ENCODE measurements around the gene ZNF575. TPM values are rescaled to one million over a fixed set of nuclear protein-coding genes. Genes with fewer than 3 reads are reported as not detected.

Gene ZNF575
- total and polyA plus RNA-seq, 10 of the 15 experiments (the other 5 are each of a cell fraction or from before 2014, with no cell fraction given) = 0.18 to 2.8 (median 0.75) TPM

GRCh38 chr19:43554317-43554895 is 21.4 kb downstream of the ZNF575 start (continued):
- TF ChIP-seq, protein P1, sequence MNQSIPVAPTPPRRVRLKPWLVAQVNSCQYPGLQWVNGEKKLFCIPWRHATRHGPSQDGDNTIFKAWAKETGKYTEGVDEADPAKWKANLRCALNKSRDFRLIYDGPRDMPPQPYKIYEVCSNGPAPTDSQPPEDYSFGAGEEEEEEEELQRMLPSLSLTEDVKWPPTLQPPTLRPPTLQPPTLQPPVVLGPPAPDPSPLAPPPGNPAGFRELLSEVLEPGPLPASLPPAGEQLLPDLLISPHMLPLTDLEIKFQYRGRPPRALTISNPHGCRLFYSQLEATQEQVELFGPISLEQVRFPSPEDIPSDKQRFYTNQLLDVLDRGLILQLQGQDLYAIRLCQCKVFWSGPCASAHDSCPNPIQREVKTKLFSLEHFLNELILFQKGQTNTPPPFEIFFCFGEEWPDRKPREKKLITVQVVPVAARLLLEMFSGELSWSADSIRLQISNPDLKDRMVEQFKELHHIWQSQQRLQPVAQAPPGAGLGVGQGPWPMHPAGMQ (IDR thresholded peaks at IDR 0.05; ENCODE audit: borderline replicate concordance) = no peak
- TF ChIP-seq NR2C2 (IDR thresholded peaks at IDR 0.05; ENCODE audit: borderline replicate concordance, control insufficient read depth, insufficient read length, low read depth) = no peak

GRCh38 chr19:43555185-43555770 is 22.3 kb downstream of the ZNF575 start:
- Histone ChIP-seq H3K4me2 (ENCODE audit: control insufficient read depth, insufficient read depth) (no peak overlapping the region), H4K20me1 (ENCODE audit: control insufficient read depth, insufficient read depth) (no peaks in the 10 kb centered on the region), H3K79me2 (ENCODE audit: control insufficient read depth, insufficient read depth, low read length) (no peaks in the 10 kb centered on the region), H2AFZ (ENCODE audit: control insufficient read depth, low read depth, low read length) (no peak overlapping the region), H3K4me1 (ENCODE audit: control insufficient read depth, insufficient read depth, low read length) (no peaks in the 10 kb centered on the region), H3K27ac (ENCODE audit: control insufficient read depth, insufficient read depth) (no peak overlapping the region), H3K9me3 (replicated peaks; ENCODE audit: control insufficient read depth, insufficient read depth, low read length) (no peaks in the 10 kb centered on the region), H3K9ac (ENCODE audit: control insufficient read depth, insufficient read depth, low read length) (no peak overlapping the region), H3K27me3 (replicated peaks in 1 of 2; ENCODE audit: control insufficient read depth in 2 of 2, insufficient read depth in 2 of 2, low read length in 1 of 2) (no peaks in the 10 kb centered on the region), H3K4me3 (no peak overlapping the region), H3K36me3 (ENCODE audit: control insufficient read depth in 2 of 2, insufficient read depth in 2 of 2, low read length in 1 of 2) (peaks cover 11 to 13% of the 10 kb centered on the region in 2 experiments; a peak in 3 of 4 replicates)
- RAD21 ChIA-PET (ENCODE audit: unreplicated experiment) = interaction anchor here (0.6 to 4.8 kb wide), 13 partner anchors 16 to 254 kb away, joined by 3 to 92 read pairs (median 4); partner anchors contain the start of genes IRGQ and ZNF576
- SMC1A ChIA-PET (ENCODE audit: uncharacterized antibody, unreplicated experiment) = interaction anchor here (0.8 to 3.4 kb wide), 25 partner anchors 10 to 254 kb away, joined by 3 to 59 read pairs (median 4); partner anchors contain the start of genes IRGQ, PINLYP, XRCC1 and ZNF575
- FAIRE-seq = peak; percentile 18
- no peak for DNase-seq (ENCODE audit: low read depth, low spot score)
- ATAC-seq = peak; percentile 94
- 26% methylated on average over 8 of the region's 8 CpGs for WGBS (ENCODE audit: insufficient coverage, insufficient replicate concordance, low lambda C conversion rate, missing lambda C conversion rate)
- POLR2A ChIA-PET = interaction anchor here (1.0 kb wide), 1 partner anchor 39 kb away, joined by 3 read pairs; no protein-coding TSS in a partner anchor
- no TSS peak for BruUV-seq (replicated peaks)
- CTCF ChIA-PET = interaction anchor here (0.5 to 10.1 kb wide), 35 partner anchors 8 to 518 kb away, joined by 3 to 169 read pairs (median 4); partner anchors contain the start of genes IRGQ, PINLYP, XRCC1 and ZNF428
- intact Hi-C loops (cut with micrococcal nuclease; ENCODE audit: unreplicated experiment) = loop anchor here (1.0 kb wide), 1 partner anchor 39 kb away; no protein-coding TSS in a partner anchor
- in situ Hi-C loops (cut with MboI) = no loop called here
- TF ChIP-seq, protein P2, sequence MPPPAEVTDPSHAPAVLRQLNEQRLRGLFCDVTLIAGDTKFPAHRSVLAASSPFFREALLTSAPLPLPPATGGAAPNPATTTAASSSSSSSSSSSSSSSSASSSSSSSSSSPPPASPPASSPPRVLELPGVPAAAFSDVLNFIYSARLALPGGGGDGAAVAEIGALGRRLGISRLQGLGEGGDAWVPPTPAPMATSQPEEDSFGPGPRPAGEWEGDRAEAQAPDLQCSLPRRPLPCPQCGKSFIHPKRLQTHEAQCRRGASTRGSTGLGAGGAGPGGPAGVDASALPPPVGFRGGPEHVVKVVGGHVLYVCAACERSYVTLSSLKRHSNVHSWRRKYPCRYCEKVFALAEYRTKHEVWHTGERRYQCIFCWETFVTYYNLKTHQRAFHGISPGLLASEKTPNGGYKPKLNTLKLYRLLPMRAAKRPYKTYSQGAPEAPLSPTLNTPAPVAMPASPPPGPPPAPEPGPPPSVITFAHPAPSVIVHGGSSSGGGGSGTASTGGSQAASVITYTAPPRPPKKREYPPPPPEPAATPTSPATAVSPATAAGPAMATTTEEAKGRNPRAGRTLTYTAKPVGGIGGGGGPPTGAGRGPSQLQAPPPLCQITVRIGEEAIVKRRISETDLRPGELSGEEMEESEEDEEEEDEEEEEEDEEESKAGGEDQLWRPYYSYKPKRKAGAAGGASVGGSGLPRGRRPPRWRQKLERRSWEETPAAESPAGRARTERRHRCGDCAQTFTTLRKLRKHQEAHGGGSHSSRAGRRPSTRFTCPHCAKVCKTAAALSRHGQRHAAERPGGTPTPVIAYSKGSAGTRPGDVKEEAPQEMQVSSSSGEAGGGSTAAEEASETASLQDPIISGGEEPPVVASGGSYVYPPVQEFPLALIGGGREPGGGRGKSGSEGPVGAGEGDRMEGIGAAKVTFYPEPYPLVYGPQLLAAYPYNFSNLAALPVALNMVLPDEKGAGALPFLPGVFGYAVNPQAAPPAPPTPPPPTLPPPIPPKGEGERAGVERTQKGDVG (CRISPR knock-in tag; IDR thresholded peaks at IDR 0.05) = no peak
- TF ChIP-seq IKZF2 (IDR thresholded peaks at IDR 0.05) (no peak), SMAD1 (IDR thresholded peaks at IDR 0.05; ENCODE audit: low read depth, partially characterized antibody) (no peak), REST (IDR thresholded peaks at IDR 0.05; ENCODE audit: low read depth, low read length) (no peak), SREBF2 (IDR thresholded peaks at IDR 0.05; ENCODE audit: low read length) (no peak)
- TF ChIP-seq, protein P3, sequence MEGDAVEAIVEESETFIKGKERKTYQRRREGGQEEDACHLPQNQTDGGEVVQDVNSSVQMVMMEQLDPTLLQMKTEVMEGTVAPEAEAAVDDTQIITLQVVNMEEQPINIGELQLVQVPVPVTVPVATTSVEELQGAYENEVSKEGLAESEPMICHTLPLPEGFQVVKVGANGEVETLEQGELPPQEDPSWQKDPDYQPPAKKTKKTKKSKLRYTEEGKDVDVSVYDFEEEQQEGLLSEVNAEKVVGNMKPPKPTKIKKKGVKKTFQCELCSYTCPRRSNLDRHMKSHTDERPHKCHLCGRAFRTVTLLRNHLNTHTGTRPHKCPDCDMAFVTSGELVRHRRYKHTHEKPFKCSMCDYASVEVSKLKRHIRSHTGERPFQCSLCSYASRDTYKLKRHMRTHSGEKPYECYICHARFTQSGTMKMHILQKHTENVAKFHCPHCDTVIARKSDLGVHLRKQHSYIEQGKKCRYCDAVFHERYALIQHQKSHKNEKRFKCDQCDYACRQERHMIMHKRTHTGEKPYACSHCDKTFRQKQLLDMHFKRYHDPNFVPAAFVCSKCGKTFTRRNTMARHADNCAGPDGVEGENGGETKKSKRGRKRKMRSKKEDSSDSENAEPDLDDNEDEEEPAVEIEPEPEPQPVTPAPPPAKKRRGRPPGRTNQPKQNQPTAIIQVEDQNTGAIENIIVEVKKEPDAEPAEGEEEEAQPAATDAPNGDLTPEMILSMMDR (IDR thresholded peaks at IDR 0.05 in 2 of 3, conservative IDR thresholded peaks at IDR 0.05 in 1 of 3; ENCODE audit: control insufficient read depth in 2 of 3, extremely low read depth in 1 of 3, insufficient read depth in 1 of 3, low read depth in 3 of 3, low read length in 3 of 3) = peak; percentile 86 to 95 (median 88)

Measured in GM12878 (cell line).